ENCODE measurements around the gene MYRF.

Gene MYRF

DNA sequence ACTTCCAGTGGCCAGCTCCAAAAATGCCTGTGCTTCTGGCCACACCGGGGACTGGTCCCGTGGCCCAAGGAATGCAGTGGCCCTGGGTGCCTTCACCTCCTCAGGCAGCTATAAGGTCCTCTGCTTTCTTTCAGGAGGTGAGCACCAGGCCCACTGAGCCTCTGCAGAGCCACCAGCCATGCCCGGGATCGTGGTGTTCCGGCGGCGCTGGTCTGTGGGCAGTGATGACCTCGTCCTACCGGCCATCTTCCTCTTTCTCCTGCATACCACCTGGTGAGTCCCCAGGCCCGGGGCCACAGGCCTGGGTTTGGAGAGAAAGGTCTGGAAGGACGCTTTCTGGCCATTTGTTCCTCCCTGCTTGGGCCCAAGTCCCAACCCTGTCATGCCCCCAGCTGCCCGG is 32.5 kb upstream of the MYRF start:
- no peak for DNase-seq

DNA sequence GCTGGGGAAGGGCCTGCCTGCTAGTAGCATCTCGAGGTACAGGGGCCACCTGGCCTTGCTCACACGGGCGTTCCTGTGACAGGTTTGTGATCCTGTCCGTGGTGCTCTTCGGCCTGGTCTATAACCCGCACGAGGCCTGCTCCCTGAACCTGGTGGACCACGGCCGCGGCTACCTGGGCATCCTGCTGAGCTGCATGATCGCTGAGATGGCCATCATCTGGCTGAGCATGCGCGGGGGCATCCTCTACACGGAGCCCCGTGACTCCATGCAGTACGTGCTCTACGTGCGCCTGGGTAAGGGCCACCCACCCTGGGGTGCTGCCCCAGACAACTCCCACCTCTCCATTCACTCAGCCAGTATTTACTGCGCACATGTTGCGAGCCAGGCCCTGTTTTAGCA is 31.8 kb upstream of the MYRF start:
- no peak for DNase-seq

DNA sequence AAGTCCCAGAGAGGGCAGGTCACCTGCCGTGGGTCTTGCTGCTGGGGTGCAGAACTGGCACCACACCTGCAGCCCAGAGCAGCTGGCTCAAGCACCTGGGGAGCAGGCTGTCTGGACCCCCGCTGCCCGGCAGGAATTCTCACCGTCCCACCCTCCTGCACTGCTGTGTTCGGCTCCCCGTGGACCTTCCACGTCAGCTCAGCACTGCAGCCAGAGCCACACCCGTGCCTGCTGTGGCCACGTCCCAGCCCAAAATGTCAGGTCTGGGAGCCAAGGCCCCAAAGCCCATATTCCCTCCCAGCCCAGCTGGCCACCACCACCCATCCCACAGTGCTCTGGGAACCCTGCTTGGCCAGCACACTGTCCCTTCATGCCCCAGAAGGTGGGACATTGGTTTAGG is 28.0 kb upstream of the MYRF start:
- no peak for DNase-seq

DNA sequence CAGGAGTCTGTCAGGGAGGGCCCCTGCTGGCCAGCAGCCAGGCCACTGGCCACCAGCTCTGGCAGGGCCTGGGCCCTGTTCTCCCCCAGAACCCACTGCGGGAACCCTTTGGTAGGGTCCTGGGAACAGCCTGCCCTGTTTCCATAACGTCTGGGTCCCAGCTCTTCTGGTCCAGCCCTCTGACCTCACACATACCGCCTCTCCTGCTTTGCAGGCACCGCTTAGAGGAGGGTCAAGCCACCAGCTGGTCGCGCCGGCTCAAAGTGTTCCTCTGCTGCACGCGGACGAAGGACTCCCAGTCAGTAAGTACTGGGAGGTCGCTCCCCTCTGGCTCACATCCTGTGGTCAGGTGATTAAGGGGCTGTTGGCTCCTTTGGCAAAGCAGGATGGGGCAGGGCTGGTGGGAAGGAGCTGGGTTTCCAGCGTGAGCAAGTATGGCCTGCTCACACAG is 26.6 kb upstream of the MYRF start:
- no peak for DNase-seq

DNA sequence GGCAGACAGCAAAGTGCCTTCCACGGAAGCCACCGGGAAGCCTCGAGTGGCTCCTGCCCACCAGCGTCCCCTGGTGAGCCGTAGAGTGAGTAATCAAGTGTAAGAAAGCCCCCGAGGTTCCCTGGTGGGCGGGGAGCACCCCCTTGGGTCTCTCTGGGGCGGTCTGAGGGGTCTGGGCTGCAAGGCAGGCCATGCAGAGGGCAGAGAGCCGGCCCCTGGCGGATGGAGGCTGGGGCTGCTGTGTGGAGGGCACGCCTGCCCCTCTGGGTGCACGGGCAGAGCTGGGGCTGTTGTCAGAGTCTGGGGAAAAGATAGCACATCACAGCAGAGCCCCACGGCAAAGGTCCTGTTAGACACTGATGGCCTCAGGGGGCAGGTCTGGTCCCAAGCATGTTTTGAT is 25.7 kb upstream of the MYRF start:
- DNase-seq: no peak

DNA sequence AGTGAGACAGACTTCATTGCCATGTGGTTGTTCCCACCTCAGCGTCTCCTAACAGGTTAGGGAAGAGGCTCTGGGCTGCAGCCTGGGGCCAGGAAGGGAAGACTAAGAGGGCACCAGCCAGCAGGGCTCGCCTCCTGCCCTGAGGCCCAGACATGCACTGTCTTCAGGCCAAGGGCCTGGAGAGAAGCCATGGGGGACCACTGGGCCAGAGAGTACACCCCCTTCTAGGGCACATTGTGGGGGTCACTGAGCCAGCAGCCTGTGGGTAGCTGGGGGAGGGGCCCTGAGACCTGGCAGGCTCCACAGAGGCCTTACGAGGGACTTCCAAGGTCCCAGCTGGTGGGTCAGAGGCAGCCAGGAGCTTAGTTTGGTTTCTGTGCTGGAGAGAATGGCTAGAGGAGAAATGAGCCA is 25.0 kb upstream of the MYRF start:
- DNase-seq: no peak

DNA sequence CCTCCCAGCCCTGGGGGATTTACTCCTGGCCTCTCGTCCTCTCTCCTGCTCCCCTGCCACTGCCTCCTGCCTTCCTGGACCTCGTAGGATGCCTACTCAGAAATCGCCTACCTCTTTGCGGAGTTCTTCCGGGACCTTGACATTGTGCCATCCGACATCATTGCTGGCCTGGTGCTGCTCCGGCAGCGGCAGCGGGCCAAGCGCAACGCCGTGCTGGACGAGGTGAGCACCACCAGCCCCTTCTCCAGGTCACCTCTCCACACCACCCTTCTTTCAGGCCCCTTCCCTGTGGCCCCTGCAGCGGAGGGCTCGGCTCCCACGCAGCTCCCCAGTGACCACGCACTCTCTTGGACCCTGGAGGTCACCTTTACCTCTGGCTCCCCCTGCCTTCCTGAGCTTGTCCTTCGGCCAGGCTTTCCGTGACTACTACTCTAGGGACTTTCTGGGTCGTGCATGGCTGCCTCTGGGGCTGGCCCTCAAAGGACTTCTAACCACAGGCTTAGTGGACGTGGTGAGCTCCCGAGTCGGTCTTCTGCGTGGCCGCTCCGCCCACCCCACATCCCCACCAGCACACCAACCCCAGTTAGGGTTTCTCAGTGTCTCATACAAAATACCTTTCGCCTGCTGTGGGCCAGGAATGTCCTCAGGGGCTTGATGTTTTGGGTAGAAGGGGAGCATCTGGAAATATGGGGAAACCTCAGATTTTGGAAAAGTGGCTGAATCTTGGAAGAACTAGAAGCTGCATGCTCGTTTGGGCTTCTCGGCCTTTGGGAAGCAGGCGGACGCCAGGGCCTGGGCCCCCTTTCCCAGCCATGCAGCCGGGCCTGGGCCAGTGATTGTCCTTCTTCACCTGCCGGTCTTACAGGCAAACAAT is 24.1 kb upstream of the MYRF start:
- no peak for DNase-seq

DNA sequence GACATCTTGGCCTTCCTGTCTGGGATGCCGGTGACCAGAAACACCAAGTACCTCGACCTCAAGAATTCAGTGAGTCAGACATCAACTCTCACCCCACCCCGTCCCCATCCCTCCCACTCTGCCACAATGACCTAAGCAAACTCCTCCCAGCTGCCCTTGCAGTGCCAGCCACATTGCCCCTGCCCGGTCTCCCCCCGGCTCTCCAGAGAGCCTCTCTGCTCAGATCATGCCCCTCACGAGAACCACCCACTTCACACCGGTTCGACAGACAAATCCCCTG is 23.6 kb upstream of the MYRF start:
- DNase-seq: no peak

DNA sequence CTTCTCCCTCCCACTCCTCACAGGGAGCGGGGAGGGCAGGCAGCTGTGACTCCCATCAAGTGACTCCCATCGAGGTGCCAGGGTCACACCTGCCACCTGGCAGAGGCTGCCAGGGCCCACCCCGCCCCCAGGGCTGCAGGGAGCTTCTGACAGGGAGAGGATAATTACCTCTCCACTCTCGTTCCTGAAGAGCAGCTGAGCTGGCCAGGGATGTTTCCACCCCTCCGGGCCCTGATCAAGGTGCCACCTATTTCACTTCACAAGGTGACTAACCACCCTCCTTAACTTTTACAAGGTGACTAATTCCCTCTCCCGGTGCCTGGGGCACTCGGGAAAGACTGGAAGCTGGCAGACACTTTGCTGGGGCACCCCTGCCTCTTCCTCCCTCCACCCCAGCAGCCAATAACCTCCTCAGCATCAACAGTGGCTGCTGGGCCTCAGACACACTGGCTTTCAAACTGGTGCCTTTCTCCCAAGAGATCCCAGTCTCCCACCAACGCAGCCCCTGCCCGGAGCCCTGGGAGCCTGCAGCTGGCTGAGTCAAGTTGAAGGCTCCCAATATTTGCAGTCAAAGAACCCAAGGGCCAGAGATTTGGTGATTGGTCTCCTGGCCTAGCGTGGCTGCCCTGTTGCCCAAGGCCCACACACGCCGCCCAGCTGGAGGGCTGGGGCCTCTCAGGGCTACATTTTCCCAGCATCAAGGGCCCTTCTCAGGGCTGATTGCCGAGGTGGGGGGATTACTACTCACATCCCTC is 22.0 kb upstream of the MYRF start:
- DNase-seq: no peak

DNA sequence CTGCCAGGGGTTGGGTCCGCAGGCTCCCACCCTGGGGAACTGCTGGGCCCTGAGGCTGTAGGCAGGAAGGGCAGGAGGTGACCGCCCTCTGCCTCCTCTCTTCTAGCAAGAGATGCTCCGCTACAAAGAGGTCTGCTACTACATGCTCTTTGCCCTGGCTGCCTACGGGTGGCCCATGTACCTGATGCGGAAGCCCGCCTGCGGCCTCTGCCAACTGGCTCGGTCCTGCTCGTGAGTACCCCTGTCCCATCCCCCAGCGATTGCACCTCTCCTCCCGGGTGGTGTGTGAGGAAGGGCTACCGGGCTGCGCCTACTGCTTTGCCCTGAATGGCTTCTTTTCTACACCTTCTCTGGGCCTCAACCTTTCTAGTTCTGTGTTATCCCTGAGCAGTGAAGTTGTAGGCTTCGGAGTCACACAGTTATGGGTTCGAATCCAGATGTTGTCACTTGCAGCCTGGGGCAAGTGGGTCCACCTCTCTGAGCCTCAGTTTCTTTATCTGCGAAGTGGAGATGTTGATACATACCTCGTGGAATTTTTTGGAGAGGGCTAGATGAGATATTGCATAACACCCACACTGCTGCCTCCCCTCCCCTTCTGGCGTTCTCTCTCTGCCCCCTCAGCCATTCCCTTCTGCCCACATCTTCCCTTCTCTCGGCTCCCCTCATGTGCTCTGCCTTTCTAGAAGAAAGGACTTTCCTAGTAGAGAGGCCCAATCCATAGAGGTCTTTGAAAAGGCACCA is 21.1 kb upstream of the MYRF start:
- no peak for DNase-seq

DNA sequence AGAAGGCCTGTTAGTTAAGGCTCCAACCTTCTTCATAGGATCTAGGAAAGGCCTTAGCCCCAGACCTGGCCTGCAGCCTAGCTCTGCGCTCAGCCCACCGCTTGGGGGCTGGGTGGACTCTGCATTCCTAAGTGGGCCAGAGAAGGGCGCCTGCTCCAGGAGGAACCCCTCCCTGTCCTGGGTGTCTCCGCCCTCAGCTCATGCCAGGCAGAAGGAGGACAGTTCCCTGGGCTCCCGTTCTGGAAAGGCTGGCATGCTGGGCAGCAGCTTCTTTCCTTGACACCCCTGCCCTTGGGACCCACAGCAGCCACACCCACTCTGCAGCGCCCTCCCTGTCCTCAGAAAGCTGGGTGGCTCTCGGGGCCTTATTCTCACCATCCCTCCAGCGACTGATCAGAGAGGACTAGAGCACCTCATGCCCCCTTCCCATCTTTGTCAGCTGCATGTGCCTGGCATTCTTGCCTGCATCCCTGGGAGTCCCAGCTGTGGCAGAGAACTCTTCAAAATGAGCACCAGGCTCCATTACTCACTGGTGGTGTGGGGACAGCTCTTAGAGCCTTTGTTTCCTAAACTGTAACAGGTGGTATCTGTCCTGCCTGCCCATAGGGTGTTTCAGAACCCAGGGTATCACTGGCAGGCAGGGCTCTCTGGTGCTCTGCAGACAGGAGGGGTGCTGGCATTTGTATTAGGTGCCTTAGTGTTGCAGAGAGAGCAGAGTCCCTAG is 20.3 kb upstream of the MYRF start:
- DNase-seq: no peak

DNA sequence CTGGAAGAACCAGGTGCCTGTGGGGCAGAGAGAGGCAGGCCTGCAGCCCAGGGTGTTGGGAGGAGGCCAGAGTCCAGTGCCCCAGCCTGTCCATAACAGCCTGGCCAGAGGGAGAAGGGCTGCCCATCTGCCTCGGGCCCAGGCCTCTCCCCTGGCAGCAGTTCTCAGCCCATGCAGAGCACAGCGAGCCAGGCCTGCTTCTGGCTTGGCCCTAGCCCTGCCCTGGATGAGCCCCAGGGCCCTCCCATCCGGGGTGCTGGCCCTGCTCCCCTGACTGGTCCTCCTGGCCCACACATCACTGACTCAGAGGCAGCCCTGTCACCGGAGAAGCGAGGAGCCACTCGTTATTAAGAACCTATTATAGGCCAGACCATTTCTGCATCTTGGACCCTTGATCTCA is 19.7 kb upstream of the MYRF start:
- no peak for DNase-seq

DNA sequence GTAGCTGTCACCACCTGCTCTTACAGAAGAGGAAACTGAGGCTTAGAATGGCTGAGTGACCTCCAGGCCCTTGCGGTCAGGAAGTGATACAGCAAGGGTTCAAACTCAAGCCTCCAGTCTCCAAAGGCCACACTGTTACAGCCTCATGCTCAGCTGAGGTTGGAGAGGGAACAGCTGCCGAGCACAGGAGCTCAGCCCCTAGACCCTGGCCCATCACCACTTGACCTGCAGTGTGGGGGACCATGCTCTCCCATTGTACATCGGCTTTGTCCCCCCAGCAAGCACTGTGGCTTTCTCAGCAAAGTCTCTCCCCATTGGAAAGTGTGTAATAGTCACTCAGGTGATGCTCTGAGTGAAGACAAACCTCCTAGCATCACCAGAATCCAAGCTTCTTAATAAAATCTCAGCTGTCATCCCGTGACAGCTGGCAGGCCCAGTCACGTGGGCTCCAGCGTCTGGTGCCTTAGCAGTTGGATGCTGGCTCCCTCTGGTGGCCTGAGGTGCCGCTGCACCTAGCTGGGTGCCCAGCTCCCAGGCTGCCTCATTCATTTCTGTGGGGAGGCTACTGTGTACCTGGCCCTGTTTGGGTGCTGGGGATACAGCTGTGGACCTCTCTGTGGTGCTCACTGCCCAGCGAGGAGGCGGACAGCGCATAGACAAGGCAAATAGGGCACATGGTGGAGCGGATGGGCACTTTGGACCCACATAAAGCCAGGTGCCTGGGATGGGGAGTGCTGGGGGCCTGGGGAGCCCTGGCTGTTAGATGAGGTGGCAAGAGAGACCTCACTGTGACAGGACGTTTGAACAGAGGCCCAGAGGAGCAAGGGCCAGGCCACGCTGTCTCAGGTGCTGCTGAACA is 19.1 kb upstream of the MYRF start:
- DNase-seq: no peak

DNA sequence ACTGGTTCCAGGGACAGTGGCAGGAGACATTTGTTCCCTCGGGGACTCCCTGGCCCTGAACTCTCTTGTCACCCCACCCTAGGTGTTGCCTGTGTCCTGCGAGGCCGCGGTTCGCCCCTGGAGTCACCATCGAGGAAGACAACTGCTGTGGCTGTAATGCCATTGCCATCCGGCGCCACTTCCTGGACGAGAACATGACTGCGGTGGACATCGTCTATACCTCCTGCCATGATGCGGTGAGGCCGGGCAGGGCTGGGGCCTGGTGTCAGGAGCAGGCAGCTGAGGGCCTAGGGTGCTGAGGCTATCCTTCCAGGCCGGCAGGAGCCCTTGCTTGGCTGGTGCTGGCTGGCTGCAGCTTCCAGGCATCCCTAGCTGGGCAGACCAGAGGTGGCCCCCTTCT is 17.7 kb upstream of the MYRF start:
- no peak for DNase-seq

DNA sequence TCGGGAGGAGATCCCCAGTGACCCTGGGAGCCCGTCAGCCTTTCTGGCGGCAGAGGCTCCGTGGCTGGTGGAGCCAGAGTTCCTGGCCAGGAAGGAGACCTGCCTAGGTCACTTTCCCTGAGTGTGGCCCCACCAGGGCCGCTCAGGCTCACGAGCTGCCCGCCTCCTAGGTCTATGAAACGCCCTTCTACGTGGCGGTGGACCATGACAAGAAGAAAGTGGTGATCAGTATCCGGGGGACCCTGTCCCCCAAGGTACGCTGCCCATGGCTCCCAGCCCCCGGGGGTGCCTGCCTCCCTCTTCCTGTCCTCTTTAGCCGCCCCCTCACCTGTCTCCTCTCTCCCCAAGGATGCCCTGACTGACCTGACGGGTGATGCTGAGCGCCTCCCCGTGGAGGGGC is 17.0 kb upstream of the MYRF start:
- DNase-seq: no peak

DNA sequence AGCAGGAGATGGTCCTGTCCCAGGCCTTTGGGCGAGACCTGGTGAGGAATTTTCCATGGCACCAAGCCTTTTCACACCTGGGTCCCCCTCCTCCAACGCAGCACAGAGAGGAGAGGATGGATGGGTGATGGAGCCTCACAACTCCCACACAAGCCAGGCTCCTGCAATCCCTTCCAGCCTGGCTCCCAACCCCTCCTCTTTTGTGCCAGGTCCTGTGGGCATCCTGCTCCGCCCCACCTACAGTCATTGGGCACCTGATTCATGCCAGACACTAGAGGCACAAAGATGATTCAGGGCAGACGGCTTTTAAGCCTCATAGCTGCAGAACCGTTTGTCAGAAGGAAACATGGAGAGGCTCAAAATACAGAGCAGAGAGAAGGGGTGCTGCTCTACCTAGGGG is 16.1 kb upstream of the MYRF start:
- DNase-seq: no peak

DNA sequence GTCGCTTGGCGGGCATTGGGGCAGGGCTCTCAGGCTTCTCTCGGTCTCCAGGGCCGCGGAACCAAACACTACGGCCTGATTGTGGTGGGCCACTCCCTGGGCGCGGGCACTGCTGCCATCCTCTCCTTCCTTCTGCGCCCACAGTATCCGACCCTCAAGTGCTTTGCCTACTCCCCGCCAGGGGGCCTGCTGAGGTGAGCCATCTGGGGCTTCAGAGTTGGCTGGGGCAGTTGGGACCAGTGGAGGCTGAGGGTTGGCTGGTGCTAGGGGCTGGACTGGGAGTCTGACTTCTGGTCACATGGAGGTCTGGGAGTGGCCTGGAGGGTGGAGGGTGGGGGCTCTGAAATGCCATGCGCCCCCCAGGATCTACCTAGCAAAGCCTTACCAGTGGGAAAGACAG is 15.3 kb upstream of the MYRF start:
- no peak for DNase-seq

DNA sequence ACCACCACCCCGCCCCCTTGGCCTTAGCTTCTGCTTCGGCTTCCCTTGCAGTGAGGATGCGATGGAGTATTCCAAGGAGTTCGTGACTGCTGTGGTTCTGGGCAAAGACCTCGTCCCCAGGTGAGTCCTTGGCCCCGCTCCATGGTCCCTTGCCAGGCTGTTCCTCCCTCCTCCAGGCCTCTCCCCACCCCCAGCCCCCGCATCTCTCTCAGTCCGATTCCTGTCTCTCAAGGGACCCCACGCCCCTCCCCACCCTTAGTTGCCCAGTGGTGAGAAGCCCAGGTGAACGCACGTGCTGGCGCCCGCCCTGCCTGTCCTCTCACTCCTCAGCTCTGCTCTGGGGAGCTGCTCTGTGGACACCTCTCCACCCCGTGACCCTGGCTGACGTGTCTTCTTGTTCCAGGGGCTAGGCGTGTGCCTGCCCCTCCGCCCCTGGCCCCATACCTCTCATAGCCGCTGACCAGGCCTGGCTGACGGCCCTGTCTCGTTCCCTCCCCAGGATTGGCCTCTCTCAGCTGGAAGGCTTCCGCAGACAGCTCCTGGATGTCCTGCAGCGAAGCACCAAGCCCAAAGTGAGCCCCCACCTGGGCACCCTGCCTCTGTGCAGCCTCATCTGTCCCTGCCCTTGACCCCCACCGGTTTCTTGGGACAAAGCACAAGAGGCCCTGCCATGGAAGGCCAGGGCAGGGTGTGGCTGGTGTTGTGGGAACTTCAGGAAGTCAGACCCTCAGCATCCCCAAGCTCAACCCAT is 14.6 kb upstream of the MYRF start:
- no peak for DNase-seq

DNA sequence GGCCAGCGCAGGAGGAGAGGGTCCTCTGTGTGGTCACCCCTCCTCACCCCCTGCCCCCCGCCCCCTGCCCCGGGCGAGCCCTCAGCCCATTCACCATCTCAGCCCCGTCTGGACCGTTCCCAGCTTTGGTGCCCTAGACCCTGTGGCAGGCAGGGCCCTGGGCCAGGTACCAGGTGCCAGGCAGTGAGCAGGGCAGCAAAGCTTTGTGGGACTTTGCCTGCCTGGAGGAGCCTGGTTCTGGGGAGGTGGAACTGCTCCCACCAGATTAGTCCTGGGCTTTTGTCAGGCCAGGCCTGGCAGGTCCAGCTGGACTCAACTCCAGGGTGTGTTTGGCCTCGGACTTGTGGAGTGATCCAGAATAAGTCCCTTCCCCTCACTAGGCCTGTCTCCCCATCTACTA is 13.7 kb upstream of the MYRF start:
- no peak for DNase-seq

DNA sequence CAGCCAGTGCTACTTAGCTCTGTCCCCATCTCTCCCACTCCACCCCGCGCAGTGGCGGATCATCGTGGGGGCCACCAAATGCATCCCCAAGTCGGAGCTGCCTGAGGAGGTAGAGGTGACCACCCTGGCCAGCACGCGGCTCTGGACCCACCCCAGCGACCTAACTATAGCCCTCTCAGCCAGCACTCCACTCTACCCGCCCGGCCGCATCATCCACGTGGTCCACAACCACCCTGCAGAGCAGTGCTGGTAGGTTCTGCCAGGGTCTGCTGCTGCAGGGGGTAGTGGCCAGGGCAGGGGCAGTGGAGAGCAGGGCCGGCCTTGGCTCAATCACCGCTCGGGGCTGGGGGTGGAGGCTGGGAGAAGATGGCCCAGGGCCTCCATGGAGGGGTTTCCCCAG is 13.0 kb upstream of the MYRF start:
- no peak for DNase-seq

DNA sequence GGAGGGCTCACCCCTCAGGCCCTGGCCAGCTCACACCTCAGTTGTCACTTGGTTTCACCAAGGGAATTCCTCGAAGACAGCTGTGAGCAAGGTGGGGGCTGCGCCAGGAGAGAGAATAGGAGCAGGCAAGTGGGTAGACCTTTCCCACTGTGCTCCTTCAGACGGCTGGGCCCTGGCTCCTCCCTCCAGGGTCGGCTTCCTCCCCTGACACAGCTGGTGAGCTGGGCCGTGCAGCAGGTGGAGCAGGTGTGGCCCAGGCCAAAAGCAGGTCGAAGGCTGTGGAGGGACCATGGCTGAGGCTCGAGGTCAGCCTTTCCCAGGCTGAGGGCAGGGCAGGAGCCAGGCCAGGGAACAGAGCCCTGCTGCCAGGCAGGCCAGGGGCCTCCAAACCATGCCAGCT is 12.5 kb upstream of the MYRF start:
- no peak for DNase-seq

DNA sequence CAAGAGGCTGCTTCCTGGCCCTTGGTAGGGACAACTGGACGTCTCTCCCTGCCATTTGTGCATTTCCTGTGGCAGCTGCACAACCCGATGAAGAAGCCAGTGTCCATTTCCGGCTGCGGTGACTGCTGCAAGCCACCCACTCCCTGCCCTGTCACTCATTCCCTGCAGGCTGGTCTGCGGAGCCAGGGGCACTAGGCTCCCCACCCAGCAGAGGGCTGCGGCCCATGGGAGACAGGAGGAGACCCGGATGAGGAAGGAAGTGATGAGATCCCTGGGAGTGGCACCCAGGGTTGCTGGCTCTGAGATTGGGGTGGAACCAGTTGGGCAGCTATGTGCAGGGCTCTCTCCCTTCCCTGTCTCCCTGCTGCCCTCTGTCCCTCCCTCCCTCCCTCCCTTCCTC is 10.0 kb upstream of the MYRF start:
- no peak for DNase-seq
